Measurements from ENCODE around the gene NUDCD2.
"Not testable (repeated sequence)": the region's sequence is repeated elsewhere in the genome, so short reads cannot be mapped to it uniquely, and the experiment has no call there.

The NUDCD2 gene

GRCh38 chr5:163424836-163425235 is 35.1 kb downstream of the NUDCD2 start:
- no peak for DNase-seq

- not testable (repeated sequence) for DNase-seq
These were observed 44.2 kb downstream of the NUDCD2 start for GRCh38 chr5:163415673-163416072.

GRCh38 chr5:163410505-163410904 is 49.4 kb downstream of the NUDCD2 start:
- no peak for DNase-seq

- no peak for DNase-seq
These were observed 50.5 kb downstream of the NUDCD2 start for GRCh38 chr5:163409384-163409783.

GRCh38 chr5:163408311-163408923 is 51.5 kb downstream of the NUDCD2 start:
- DNase-seq: peak in 11 of 14 donors; percentile 6 to 83 (median 26)

GRCh38 chr5:163407034-163407655 is 52.8 kb downstream of the NUDCD2 start:
- DNase-seq: no peak

- DNase-seq: no peak
These were observed 55.3 kb downstream of the NUDCD2 start for GRCh38 chr5:163404364-163405173.

- DNase-seq: no peak
These were observed 57.9 kb downstream of the NUDCD2 start for GRCh38 chr5:163402007-163402406.

- DNase-seq: no peak
These were observed 58.6 kb downstream of the NUDCD2 start for GRCh38 chr5:163401271-163401670.

- DNase-seq: no peak
These were observed 60.0 kb downstream of the NUDCD2 start for GRCh38 chr5:163399923-163400322.

- no peak for DNase-seq
These were observed 62.5 kb downstream of the NUDCD2 start for GRCh38 chr5:163397354-163397753.

- DNase-seq: not testable (repeated sequence)
These were observed 63.0 kb downstream of the NUDCD2 start for GRCh38 chr5:163396818-163397340.
